AML-193 (cell line): ENCODE measurements around the gene MEDAG.
"Not testable (repeated sequence)": the region's sequence is repeated elsewhere in the genome, so short reads cannot be mapped to it uniquely, and the experiment has no call there.

Experiments
- DNase-seq, 2 experiments: peaks; one replicate each; lab custom pipeline; 2025; lab: John Stamatoyannopoulos, UW

Gene MEDAG

GRCh38 chr13:30907121-30907861, 1.2 kb downstream of the MEDAG start:
- DNase-seq, result no peak

- no peak for DNase-seq
Observed at GRCh38 chr13:30908416-30908980, 2.4 kb downstream of the MEDAG start.

GRCh38 chr13:30910676-30911075, 4.6 kb downstream of the MEDAG start:
- DNase-seq, result no peak

- DNase-seq, result no peak
Observed at GRCh38 chr13:30915691-30916541, 9.8 kb downstream of the MEDAG start.

- DNase-seq, result no peak
Observed at GRCh38 chr13:30916991-30917390, 10.9 kb downstream of the MEDAG start.

GRCh38 chr13:30918662-30919405, 12.8 kb downstream of the MEDAG start:
- DNase-seq, result no peak

GRCh38 chr13:30920162-30920909, 14.3 kb downstream of the MEDAG start:
- no peak for DNase-seq

GRCh38 chr13:30923418-30923817, 17.3 kb downstream of the MEDAG start:
- DNase-seq, result no peak

- no peak for DNase-seq
Observed at GRCh38 chr13:30924721-30925120, 18.6 kb downstream of the MEDAG start.

- no peak for DNase-seq
Observed at GRCh38 chr13:30925429-30925828, 19.4 kb downstream of the MEDAG start.

- DNase-seq, result no peak
Observed at GRCh38 chr13:30926781-30927180, 20.7 kb downstream of the MEDAG start.

- not testable (repeated sequence) for DNase-seq
Observed at GRCh38 chr13:30927188-30927587, 21.1 kb downstream of the MEDAG start.

- no peak for DNase-seq
Observed at GRCh38 chr13:30927595-30927994, 21.5 kb downstream of the MEDAG start.

- no peak for DNase-seq
Observed at GRCh38 chr13:30928978-30929377, 22.9 kb downstream of the MEDAG start.

- DNase-seq, result no peak
Observed at GRCh38 chr13:30932481-30933353, 26.6 kb downstream of the MEDAG start, which contains the start of gene TEX26. TSS of gene TEX26 (plus strand) at chr13:30932656. CDS start at chr13:30932716, 60 bp downstream.

GRCh38 chr13:30933354-30933670, 27.2 kb downstream of the MEDAG start:
- no peak for DNase-seq

- no peak for DNase-seq
Observed at GRCh38 chr13:30934381-30934780, 28.3 kb downstream of the MEDAG start.

GRCh38 chr13:30934803-30935202, 28.7 kb downstream of the MEDAG start:
- no peak for DNase-seq

- DNase-seq, result no peak
Observed at GRCh38 chr13:30936971-30937370, 30.9 kb downstream of the MEDAG start.

- no peak for DNase-seq
Observed at GRCh38 chr13:30943881-30944280, 37.8 kb downstream of the MEDAG start.
